ENCODE data around the gene MSMB.
"Not testable (repeated sequence)": the region's sequence is repeated elsewhere in the genome, so short reads cannot be mapped to it uniquely, and the experiment has no call there.

Gene MSMB

DNA sequence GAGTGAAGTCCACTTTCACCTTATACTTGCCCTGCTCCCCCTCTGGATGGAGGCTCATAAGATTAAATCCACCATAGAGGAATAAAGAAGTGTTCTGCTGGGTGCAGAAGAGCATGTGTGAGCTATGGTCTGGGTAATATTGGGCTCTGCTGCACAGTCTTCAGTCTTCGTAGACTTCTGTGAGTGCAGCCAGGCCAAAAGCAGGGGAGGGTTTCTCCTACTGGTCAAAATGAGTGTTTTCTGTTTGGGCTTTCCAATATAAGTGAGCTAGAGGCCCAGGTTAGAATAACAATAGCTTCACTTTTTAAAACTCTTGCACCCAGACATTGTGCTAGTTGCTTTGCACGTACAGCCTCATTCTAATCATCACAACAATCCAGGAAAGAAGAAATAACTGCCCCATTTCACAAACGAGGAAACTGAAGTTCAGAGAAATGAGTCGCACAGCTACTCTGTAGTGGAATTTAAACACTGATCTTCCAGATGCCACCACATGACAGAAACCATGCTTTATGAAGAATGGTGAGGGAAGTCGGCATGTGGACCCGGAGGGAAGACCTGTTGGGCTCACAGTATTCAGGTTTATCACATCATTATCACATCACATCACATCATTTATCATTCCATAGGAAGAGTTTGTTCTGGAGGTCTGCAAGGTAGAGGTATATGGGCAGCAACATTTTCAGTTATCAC is 23.8 kb upstream of the MSMB start:
- no peak for DNase-seq (ENCODE audit: low spot score)

DNA sequence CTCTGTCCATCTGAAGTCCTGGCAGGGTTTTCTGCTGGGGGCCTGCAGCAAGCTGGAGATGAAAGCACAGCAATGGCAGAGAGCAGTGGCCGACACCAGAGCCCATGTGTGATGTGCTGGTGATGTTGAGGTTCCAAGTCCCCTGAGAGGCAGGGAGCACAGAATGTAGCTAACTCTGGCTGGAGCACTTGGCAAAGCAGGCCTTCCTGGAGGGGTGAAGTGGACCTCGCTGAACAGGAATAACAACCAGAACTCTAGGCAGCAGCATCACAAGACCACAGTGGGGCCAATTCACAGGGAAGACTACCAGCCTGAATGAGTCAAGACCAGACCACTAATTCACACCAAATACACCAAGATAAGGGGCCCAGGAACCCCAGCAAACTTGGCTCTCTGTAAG is 22.8 kb upstream of the MSMB start:
- DNase-seq (ENCODE audit: low spot score) = no peak

DNA sequence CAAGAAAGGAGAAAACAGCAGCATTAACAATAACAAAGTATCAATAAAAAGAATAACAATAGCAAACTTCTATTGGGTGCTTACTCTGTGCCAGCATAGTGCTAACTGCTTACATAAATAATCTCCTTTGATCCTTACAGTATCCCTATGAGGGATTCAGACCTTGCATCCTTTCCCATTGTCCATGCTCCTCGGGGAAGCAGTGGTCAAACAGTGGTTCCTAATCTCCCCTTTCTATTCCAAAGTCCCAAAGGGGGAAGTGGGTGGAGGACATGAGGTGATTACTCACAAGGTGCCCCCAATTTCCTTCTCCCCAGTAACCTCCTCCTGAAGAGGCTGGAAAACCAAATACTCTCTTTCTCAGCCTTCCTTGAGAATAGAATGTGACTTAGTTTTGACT is 22.0 kb upstream of the MSMB start:
- DNase-seq (ENCODE audit: low spot score) = no peak

DNA sequence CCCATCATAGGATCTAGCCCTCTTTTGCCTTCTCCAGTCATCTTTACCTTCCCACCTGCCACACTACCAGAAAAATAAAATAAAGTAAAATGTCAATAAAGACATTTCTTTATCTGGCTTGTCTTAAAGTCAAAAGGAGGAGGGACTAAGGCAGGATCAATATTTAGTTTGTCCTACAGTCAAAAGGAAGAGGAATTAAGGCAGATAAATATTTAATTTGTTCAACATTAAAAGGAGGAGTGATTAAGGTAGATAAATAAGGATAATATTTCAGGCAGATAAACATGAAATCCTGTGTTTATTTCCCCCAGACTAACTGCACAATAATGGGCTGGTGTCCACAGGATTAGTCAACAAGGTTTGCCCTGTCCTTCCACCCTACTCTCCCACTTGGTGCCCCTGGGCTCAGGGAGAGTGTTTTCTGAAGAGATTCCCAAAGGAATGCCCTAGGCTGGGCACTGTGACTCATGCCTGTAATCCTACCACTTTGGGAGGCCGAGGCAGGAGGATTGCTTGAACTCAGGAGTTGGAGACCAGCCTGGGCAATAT is 18.3 kb upstream of the MSMB start:
- no peak for DNase-seq (ENCODE audit: low spot score)

DNA sequence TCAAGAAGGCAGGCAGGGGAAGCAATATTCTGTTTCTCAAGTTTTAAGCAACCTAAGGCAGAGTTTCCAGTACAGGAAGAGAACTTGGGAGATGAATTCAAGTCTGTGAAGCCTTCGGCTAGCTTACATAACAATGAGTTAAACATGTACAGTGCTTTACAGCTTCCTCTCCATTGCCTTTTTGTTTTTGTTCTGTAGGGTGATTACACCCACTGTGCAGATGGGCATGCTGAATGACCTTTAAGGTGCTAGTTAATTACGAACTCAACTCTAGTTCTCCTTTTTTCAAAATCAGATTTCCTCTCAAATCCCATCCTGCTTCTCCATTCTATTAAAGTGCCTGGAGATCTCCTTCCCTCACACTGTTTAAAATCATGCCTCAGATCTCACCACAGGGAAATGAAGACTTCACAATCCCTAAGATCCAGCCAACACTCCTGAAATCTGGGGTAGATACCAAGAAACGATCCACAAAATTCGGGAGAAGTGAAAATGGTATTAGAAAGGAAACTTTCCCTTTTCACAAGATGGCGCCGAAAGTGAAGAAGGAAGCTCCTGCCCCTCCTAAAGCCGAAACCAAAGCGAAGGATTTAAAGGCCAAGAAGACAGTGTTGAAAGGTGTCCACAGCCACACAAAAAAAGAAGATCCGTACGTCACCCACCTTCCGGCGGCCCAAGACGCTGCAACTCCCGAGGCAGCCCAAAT is 16.8 kb upstream of the MSMB start:
- DNase-seq (ENCODE audit: low spot score) = no peak

DNA sequence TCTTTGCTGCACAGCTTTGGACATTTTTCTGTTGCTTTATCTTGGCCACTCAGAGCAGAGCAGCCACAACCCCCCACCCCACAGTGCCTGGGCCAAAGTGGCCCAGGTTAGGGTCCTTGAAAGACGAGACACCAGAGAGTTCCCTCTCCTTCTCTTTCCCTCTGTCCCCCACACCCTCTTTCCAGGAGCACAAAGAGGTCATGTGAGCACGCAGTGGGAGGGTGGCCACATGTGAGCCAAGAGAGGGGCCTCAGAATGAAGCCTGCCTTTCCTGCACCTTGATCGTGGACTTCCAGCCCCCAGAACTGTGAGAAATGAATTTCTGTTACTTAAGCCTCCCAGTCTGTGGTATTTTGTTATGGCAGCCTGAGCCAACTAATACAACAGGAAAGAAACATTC is 14.6 kb upstream of the MSMB start:
- DNase-seq (ENCODE audit: low spot score) = no peak

DNA sequence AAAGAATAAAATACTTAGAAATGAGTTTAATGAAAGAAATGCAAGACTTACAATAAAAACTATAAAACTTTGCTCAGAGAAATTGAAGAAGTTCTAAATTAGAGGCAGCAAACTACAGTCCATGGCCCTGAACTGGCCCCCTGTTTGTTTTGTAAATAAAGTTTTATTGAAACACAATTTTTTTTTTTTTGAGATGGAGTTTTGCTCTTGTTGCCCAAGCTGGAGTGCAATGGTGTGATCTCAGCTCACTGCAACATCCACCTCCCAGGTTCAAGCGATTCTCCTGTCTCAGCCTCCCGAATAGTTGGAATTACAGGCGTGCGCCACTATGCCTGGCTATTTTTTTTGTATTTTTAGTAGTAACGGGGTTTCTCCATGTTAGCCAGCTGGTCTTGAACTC is 11.9 kb upstream of the MSMB start:
- DNase-seq (ENCODE audit: low spot score) = not testable (repeated sequence)

DNA sequence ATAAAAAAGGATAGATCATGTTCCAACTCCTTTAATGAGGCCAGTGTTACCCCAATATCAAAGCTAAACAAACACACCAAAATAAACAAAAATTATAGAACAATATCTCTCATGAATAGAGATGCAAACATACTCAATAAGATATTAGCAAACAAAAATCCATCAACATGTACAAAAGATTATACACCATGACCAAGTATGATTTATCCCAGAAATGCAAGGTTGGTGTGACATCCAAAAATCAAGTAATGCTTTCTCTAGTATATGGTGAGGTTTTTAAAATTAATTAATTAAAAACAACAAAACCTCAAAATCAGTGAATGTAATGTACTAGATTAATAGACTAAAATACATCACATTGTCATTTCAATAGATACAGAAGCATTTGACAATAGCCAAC is 11.0 kb upstream of the MSMB start:
- DNase-seq (ENCODE audit: low spot score) = no peak

DNA sequence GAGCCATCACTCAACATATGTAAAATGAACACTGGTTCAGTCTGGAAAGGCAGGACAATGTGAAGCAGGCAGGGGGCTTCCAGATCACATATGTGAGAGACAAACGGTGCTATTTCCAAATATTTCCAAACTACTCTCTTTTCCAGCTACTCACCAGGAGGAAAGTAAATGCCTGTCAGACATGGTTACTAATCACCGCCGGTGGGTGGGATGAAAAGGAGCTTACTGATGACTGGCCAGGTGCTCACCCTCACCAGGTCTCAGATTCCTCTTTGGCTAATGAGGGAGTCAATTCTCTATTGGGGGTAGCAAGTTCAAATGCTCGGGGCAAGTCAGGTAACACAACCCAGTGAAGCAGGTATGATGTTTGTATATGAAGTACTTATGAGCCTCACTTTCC is 9.7 kb upstream of the MSMB start:
- no peak for DNase-seq (ENCODE audit: low spot score)

DNA sequence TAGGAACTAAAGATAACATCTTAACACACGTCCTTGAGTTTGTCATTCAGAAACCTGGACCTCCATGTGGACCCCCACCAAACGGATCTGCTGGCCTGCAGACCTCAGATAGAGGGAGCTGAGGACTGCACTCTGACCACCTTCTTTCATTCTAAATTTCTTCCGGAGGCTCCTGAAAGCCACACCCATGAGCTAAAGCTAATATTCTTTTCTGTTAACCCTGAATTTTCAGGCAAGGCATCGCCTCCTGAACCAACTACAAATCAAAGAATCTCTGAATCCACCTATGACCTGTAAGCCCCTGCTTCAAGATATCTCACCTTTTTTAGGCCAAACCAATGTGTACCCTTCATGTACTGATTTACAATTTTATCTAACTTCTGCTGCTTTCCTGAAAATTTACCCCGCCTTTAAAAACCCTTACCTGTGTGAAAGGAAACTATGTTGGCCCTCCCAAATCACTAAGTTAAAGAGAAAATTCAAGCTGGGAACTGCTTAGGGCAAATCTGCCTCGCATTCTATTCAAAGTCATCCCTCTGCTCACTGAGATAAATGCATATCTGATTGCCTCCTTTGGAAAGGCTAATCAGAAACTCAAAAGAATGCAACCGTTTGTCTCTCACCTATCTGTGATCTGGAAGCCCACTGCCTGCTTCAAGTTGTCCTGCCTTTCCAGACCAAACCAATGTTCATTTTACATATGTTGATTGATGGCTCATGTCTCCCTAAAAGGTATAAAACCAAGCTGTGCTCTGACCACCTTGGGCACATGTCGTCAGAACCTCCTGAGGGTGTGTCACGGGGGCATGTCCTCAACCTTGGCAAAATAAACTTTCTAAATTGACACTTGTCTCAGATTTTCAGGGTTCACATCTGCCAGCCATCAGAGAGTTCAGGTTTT is 7.7 kb upstream of the MSMB start:
- DNase-seq (ENCODE audit: low spot score) = no peak

DNA sequence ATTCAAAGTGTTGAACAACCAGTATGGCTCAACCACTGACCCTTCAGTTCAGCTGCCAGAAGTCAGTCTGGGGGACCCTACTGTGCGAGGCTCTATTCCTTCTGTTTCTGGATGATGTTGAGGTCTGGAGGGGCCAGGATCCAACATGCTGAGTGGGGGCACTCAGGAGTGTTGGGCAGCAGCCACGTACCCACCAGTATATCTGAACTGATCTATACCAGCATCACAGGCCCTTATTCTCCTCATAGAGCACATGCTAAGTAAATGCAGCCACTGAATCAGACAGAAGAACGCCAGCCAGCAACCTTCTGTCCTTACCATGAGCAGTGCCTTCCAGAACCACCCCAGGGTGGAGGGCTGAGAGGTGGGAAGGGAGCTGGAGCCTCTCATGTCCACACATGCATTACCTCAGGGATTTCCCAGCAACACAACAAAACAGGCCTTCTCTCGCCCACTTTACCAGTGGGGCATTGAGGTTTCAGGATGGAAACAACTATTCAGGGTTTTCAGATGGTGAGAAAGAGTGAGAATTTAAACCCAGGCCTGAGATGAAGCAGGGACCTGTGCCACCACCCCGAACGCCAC is 6.8 kb upstream of the MSMB start:
- no peak for DNase-seq (ENCODE audit: low spot score)

DNA sequence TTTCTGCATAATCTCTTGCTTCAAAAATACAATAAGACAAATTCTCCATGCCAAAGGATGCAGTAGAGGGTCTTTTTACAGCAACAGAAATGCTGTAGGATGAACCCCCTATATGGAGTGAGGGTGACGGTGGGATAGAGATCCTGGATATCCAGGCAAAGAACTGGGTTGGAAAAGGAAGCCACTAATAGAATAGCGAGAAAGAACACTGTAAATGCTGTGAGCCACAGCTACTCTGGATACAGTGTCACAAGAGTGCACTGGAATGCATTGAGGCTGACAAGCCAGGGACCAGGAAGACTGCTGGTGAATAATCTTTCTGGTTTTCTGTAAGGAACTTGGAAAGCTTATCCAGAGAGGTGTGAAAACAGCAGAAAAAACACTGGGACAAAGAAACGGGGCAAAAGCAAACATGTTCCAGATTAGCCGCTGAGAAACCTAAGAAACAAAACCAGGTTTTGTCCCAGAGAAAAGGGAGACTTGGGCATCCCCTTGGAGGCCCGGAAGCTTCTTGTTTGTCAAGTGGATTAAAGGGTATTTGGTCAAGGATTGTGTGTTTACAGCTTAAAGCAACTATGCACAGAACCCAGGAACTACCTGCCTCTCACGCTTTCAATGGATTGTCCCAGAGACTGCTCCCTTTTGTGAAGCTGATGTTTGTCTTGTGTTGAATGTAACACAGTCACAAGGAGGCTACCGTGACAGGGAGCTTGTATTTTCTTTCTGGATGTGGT is 6.2 kb upstream of the MSMB start:
- DNase-seq (ENCODE audit: low spot score) = no peak

DNA sequence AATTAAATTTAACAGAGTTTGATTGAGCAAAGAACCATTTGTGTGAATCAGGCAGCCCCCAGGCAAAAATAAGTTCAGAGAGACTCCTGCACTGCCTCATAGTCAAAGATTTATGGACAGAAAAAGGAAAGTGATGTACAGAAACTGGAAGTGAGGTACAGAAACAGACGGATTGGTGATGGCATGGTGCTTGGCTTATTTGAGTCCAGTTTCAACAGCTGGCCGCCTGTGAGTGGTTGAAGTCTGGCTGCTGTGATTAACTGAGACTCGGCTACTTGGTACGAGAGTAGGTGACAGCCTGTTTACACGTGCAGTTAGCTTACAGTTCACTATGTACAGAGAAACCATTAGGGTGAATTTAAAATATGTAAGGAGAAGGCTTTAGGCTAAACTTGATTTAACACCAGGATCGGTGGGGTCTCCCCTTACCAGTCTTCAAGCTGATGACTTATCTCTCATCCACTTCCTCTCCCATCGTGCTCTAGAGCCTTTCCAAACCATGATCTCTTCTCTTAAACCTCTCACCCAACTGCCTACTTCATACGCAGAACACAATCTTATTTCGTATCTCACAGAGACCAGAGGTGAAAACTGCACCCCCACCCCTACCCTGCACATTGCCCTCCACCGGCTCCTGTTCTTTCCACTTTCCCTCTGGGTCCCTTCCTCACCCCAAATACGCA is 5.0 kb upstream of the MSMB start:
- no peak for DNase-seq (ENCODE audit: low spot score)

DNA sequence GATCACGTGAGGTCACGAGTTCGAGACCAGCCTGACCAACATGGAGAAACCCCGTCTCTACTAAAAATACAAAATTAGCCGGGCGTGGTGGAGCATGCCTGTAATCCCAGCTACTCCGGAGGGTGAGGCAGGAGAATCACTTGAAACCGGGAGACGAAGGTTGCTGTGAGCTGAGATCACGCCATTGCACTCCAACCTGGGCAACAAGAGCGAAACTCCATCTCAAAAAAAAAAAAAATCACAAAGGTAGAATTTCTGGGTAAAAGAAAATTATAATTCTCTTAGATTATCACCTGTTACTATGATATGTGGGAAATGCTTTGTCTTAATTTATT is 3.4 kb upstream of the MSMB start:
- DNase-seq (ENCODE audit: low spot score) = not testable (repeated sequence)

DNA sequence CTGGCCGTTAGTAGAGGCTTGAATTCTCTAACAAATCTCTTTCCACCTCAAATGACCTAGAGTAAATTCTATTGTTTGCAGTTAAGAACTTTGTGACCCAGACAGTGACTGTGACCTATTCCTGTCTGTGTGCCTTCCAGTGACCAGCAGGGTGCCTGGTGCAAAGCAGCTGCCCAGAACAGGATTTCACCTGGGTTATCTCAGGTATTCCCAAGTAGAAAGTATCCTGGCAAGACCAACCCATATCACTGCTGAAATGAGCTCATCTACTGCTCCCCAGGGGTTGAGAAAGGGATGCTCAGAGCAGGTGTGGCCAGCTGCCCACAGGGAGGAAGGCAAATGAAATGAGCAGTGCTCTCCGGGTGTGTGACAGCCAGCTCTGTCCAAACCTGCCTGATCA is 2.1 kb upstream of the MSMB start:
- no peak for DNase-seq (ENCODE audit: low spot score)

DNA sequence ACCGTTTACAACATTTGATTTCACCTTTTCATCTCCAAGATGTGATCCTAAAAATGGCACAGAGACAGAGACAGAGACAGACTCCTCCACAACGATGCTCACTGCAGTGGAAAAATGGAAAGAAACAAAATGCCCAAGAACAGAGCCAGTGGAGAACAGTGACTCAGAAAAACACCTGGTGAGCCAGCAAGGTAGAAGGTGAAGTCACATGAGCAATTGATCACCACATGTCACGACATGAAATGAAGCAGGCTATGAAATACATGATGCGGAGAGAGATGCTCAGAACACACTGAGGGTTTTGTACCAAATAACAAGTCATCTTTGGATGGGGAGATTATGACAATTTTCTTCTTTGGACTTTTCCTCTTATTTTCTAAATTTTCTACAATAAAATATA is 3.5 kb downstream of the MSMB start:
- no peak for DNase-seq (ENCODE audit: low spot score)

DNA sequence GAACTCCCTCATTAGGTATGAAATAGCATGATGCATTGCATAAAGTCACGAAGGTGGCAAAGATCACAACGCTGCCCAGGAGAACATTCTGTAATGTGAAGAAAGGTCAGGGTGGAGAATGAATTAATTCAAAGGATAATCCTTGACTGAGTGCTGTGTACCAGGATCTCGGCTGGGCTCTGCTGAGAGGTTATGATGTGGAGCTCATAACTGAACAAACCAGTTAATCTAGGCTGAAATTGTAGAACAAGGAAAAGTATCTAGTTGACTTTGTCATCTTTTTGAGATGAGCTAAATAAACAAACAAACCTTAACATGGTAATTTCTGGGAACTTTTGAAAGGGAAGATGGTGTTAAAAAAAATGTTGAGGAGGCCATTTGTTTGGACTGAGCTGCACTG is 6.1 kb downstream of the MSMB start:
- DNase-seq (ENCODE audit: low spot score) = no peak

DNA sequence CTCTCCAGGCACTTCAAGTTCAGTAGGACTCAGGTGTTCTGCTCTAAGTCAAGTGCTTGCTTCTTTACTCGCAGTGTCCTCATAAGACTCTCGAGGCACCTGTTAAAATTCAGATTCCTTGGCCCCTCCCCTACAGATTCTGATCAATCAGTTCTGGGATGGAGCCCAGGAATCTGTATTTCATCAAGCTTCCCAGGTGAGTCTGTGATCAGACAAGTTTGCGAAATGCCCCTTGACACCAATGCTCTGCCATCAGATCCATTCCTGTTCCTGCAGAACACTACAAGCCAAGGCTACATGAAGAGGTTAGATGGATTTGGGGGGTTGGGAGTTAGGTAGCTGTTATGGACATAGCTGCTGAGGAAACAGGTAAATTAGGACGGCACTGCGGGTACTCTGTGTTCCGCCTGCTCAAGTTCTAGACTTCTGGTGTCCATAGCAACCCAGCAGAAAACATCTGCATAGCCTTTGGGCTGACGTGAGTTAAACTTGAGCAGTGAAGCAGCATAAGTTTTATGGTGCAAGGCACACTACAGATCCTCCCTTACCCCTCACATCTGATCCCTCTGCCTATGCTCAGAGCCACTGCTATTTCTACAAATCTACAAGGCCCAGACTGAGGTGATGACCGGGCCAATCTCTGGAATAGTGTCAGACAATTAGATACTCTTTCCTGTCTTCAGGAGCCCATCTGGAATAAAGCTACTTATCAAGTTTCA is 8.8 kb downstream of the MSMB start:
- no peak for DNase-seq (ENCODE audit: low spot score)

DNA sequence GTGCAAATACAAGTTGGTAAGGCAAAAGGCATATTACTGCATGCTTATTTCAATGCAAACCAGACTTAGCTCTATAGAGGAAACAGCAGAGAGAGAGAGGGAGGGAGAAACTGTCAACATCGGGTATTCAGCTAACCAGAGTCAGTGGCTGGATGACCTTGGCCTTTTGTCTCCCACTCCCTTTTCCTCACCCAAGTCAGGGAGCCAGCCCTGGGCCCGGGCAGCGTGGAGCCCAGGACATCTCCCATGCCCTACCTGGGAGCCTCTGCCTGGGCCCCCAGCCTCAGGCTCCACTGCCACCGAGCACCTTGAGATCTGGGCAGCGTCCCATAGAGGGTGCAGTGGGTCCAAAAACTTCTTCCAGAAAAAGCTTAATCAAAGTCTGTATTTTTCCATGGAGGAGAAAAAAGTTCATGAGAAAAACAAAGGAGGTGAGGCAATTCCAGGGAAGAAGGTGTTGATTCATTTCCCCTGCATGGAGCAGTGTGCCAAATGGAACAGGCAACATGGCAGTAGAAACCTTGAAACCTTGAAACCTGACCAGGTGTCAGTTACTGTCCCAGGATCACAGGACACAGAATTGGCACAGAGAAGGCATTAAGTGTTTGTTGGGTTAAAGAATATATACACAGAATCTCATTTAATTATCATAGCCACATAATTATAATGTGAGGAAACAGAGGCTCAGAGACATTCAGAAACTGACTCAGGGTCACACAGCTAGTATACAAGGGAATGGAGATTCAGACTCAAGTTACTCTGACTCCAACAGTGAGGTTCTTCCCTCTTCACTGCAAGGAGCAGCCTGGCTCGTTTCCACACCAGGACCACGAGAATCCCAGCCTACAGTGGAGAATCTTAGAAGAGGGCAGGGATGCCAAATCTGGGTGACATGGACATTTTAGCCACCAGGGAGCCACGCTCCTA is 9.9 kb downstream of the MSMB start:
- DNase-seq (ENCODE audit: low spot score) = no peak

Data from LoVo (cell line).